ENCODE data around the gene PCDH9. TPM values are rescaled to one million over a fixed set of nuclear protein-coding genes. Genes with fewer than 3 reads are reported as not detected.

Gene PCDH9
- total and polyA plus RNA-seq, 10 of the 15 experiments (the other 5 are each of a cell fraction or from before 2014, with no cell fraction given): 0.02 to 2.3 (median 0.05) TPM; not detected in 1

DNA sequence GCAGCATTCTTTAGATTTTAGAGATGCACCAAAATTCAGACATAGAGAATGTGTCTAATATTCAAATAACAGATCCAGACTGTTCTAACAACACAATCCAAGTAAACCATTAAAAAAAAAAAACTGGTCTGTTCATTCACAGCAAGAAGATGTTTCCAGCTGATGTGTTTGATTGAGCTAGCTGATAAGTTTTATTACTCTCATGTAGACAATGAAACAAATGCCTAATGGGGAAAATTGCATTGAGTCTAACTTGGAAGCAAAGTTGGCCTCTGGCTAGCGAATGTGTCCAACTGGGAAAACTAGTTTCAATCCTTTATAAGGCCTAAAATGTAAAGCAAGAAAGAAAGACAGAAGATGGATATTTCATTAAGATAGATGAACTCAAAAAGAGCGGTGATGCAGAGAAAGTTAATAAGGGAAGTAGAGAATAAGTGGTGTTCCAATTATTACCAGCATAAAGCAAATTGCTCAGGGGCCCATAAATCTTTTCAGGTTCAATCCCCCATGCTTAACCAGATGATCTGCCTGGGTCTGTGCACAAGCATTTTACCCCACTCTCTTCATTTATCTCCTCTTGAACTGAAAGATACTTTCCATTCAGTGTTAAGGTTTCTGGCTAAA, 54.2 kb downstream of the PCDH9 start (continued):
- TF ChIP-seq, protein P1, sequence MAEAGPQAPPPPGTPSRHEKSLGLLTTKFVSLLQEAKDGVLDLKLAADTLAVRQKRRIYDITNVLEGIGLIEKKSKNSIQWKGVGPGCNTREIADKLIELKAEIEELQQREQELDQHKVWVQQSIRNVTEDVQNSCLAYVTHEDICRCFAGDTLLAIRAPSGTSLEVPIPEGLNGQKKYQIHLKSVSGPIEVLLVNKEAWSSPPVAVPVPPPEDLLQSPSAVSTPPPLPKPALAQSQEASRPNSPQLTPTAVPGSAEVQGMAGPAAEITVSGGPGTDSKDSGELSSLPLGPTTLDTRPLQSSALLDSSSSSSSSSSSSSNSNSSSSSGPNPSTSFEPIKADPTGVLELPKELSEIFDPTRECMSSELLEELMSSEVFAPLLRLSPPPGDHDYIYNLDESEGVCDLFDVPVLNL (IDR thresholded peaks at IDR 0.05; ENCODE audit: low read depth, low read length): no peak

DNA sequence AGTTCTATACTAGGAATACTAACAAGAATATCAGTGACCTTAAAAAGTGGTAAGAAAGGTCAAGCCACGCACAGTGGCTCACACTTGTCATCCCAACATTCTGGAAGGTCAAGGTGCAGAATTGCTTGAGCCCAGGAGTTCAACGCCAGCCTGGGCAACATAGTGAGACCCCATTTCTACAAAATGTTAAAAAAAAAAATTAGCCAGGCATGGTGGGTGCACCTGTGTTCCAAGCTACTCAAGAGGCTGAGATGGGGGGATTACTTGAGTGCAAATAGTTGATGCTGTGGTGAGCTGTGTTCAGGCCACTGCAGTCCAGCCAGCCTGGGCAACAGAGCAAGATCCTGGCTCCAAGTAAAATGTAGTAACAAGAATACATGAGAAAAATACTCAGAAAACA, 61.8 kb downstream of the PCDH9 start:
- no peaks in the 10 kb centered on the region for H4K20me1 ChIP-seq (ENCODE audit: control insufficient read depth, insufficient read depth)
- H3K9me3 ChIP-seq (replicated peaks; ENCODE audit: control insufficient read depth, insufficient read depth, low read length): no peaks in the 10 kb centered on the region
- in situ Hi-C loops (cut with MboI): no loop called here
- no peaks in the 10 kb centered on the region for H3K79me2 ChIP-seq (ENCODE audit: control insufficient read depth, insufficient read depth, low read length)
- ChIA-PET POLR2A (no interaction called here), RAD21 (ENCODE audit: unreplicated experiment) (no interaction called here), CTCF (no interaction called here), SMC1A (ENCODE audit: uncharacterized antibody, unreplicated experiment) (no interaction called here)
- no peak overlapping the region for H3K27ac ChIP-seq (ENCODE audit: control insufficient read depth, insufficient read depth)
- FAIRE-seq: no peak
- no peak for DNase-seq (ENCODE audit: low read depth, low spot score)
- TF ChIP-seq BRCA1 (IDR thresholded peaks at IDR 0.05; ENCODE audit: low read depth, low read length) (no peak), CHD1 (IDR thresholded peaks at IDR 0.05; ENCODE audit: low read depth, low read length) (no peak), POLR2AphosphoS5 (IDR thresholded peaks at IDR 0.05; ENCODE audit: low read length) (no peak), RAD21 (IDR thresholded peaks at IDR 0.05; ENCODE audit: insufficient read depth, low read depth, low read length) (no peak), NR2C2 (IDR thresholded peaks at IDR 0.05; ENCODE audit: borderline replicate concordance, control insufficient read depth, insufficient read length, low read depth) (no peak), HDAC2 (IDR thresholded peaks at IDR 0.05) (no peak), ZNF274 (IDR thresholded peaks at IDR 0.05; ENCODE audit: insufficient read depth, insufficient read length) (no peak)
- TF ChIP-seq, protein P2, sequence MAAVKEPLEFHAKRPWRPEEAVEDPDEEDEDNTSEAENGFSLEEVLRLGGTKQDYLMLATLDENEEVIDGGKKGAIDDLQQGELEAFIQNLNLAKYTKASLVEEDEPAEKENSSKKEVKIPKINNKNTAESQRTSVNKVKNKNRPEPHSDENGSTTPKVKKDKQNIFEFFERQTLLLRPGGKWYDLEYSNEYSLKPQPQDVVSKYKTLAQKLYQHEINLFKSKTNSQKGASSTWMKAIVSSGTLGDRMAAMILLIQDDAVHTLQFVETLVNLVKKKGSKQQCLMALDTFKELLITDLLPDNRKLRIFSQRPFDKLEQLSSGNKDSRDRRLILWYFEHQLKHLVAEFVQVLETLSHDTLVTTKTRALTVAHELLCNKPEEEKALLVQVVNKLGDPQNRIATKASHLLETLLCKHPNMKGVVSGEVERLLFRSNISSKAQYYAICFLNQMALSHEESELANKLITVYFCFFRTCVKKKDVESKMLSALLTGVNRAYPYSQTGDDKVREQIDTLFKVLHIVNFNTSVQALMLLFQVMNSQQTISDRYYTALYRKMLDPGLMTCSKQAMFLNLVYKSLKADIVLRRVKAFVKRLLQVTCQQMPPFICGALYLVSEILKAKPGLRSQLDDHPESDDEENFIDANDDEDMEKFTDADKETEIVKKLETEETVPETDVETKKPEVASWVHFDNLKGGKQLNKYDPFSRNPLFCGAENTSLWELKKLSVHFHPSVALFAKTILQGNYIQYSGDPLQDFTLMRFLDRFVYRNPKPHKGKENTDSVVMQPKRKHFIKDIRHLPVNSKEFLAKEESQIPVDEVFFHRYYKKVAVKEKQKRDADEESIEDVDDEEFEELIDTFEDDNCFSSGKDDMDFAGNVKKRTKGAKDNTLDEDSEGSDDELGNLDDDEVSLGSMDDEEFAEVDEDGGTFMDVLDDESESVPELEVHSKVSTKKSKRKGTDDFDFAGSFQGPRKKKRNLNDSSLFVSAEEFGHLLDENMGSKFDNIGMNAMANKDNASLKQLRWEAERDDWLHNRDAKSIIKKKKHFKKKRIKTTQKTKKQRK (IDR thresholded peaks at IDR 0.05; ENCODE audit: low read depth, low read length): no peak
- TF ChIP-seq, protein P3, sequence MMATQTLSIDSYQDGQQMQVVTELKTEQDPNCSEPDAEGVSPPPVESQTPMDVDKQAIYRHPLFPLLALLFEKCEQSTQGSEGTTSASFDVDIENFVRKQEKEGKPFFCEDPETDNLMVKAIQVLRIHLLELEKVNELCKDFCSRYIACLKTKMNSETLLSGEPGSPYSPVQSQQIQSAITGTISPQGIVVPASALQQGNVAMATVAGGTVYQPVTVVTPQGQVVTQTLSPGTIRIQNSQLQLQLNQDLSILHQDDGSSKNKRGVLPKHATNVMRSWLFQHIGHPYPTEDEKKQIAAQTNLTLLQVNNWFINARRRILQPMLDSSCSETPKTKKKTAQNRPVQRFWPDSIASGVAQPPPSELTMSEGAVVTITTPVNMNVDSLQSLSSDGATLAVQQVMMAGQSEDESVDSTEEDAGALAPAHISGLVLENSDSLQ (IDR thresholded peaks at IDR 0.05): no peak
- no peaks in the 10 kb centered on the region for H3K36me3 ChIP-seq (ENCODE audit: control insufficient read depth in 2 of 2, insufficient read depth in 2 of 2, low read length in 1 of 2)
- H3K27me3 ChIP-seq (replicated peaks in 1 of 2; ENCODE audit: control insufficient read depth in 2 of 2, insufficient read depth in 2 of 2, low read length in 1 of 2): no peaks in the 10 kb centered on the region
- no peak for ATAC-seq
- no peak overlapping the region for H3K4me2 ChIP-seq (ENCODE audit: control insufficient read depth, insufficient read depth)
- no TSS peak for BruUV-seq (replicated peaks)
- 0% methylated on average over 2 of the region's 2 CpGs for WGBS (ENCODE audit: insufficient coverage, insufficient replicate concordance, low lambda C conversion rate, missing lambda C conversion rate)
- no peak overlapping the region for H3K4me3 ChIP-seq
- H3K9ac ChIP-seq (ENCODE audit: control insufficient read depth, insufficient read depth, low read length): no peak overlapping the region
- H2AFZ ChIP-seq (ENCODE audit: control insufficient read depth, low read depth, low read length): no peak overlapping the region
- no peaks in the 10 kb centered on the region for H3K4me1 ChIP-seq (ENCODE audit: control insufficient read depth, insufficient read depth, low read length)
- intact Hi-C loops (cut with micrococcal nuclease; ENCODE audit: unreplicated experiment): no loop called here
